ENCODE data around the gene S100P.

The S100P gene

DNA sequence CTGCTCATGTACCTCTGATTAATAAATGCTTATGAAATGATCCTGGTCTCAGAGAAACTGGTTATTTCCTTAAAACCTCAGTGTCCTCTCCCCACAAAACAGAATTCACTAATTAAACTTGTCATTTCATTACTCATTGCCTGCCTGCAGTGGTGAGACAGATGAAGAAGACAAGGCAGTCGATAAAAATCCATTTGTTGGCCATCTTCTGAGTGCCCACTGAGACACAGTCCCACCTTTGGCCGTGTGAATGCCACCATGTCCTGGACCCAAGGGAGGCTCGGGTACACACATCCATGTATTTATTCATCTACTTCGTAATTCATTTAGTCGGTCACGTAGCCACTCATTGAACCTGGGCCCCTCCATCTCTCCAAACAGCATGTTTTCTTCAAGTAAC is 3.5 kb downstream of the S100P start:
- no peak for DNase-seq (ENCODE audit: low read depth, low spot score)

DNA sequence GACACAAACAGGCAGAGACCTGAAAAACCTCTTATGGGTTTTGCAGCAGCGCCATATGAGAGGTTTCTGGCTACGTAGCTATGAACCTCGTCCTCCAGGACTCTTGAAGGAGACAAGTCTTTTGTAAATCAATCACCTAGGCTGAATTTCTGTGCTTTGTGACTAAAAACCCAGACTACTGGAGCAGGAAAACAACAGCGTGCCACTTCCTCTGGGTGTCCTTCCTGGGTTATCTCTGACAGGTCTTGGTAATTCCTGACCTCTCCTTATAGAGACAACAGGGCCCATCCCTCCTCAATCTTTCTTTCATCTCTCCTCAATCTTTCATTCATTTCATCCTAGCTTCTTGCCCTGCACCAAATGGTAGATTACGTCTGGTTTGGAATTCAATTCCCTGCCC is 5.7 kb downstream of the S100P start:
- DNase-seq (ENCODE audit: low read depth, low spot score) = no peak

DNA sequence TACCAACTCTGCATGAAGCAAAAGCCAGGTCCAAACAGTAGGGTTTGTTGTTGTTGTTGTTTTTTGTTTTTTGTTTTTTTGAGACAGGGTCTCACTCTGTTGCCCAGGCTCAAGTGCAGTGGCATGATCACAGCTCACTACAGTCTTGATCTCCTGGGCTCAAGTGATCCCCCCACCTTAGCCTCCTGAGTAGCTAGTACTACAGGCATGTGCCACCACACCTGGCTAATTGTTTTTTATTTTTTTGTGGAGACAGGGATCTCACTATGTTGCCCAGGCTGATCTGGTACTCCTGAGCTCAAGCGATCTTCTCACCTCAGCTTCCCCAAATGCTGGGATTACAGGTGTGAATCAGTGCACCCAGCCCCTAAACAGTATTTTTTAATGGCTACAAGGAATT is 6.2 kb downstream of the S100P start:
- no peak for DNase-seq (ENCODE audit: low read depth, low spot score)

DNA sequence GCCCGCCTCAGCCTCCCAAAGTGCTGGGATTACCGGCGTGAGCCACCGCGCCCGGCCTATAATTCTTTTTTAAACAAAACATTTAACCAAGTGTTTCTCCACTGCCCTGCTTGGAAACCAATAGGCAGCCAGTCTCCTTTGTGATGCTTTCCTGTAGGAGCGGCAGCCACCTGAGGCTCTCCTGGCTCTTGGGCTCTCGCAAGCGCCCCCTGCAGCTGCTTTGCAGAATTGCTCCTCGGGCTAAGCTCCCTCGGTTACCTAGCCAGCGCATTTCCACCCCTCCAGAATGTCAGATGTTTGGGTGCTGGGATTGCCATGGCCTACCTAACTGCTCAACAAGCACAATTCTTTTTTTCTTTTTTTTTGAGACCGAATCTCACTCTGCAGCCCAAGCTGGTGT is 7.7 kb downstream of the S100P start:
- DNase-seq (ENCODE audit: low read depth, low spot score) = no peak

DNA sequence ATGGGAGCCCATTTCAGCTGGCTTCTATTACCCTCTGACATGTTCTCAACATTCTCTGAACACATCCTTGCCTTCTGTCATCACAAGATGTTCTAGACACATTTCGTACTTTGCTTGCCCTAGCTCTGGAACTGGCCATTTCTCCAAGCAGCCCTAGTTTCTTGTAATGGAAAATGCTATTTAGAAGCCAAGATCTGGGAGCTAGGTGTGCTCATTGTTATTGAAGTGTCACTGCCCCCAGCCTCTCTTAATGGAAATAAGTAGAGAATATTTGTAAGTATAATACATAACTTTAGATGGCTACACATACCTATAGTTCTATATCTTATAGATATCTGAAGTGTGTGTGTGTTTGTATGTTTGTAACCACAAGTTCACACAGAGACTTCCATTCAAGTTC is 9.1 kb downstream of the S100P start:
- DNase-seq (ENCODE audit: low read depth, low spot score) = no peak

DNA sequence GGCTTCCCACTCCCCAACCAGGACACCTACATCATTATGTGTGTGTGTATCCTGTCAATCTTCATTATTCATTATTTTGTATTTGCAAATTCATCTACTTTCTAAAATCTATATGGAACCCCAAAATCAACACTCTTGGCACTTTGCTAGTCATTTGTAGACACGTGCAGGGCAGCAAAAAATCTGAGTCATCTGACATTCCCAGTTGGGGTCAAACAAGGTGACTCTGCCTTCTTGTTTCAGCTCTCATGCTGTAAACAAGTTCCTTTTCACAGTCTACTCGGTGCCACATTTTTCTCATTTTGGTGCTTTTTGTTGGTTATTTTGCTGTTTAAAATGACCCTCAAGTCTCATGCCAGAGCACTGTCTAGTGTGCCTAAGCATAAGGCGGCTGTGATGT is 10.1 kb downstream of the S100P start:
- DNase-seq (ENCODE audit: low read depth, low spot score) = no peak

DNA sequence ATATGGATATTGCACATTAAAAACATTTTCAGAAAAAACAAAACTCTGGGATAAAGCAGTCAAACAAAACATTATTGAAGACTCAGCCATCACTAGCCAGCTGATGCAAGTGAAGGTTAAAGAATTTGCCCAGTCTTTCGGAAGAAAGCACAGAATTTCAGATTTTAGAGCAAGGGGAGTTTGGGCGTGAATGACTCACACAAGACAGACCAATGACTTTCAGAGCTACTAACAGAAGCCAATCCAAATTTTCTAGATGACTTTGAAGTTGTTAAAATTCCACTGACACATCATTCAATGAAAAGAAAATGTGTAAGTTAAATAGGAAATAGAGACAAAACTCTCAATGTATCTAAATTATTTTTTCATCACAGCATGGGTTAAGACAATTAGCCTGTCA is 12.0 kb downstream of the S100P start:
- no peak for DNase-seq (ENCODE audit: low read depth, low spot score)

DNA sequence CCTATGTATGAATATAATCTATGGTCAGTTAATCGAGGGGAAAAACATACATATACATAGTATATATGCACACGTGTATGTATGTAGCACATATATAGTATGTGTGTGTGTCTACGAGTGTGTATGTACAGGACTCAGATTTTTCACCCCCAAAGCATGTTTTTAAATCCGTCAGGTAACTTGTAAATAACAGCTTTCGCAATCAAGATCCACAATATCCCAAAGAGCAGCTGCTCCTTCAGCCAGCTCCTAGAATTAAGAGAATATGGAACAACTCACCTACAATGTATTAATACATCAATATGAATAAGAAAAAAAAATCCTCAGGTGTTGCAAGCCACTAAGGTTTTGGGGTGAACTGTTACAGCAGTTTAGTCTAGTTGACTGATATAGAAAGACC is 12.5 kb downstream of the S100P start:
- DNase-seq (ENCODE audit: low read depth, low spot score) = no peak

DNA sequence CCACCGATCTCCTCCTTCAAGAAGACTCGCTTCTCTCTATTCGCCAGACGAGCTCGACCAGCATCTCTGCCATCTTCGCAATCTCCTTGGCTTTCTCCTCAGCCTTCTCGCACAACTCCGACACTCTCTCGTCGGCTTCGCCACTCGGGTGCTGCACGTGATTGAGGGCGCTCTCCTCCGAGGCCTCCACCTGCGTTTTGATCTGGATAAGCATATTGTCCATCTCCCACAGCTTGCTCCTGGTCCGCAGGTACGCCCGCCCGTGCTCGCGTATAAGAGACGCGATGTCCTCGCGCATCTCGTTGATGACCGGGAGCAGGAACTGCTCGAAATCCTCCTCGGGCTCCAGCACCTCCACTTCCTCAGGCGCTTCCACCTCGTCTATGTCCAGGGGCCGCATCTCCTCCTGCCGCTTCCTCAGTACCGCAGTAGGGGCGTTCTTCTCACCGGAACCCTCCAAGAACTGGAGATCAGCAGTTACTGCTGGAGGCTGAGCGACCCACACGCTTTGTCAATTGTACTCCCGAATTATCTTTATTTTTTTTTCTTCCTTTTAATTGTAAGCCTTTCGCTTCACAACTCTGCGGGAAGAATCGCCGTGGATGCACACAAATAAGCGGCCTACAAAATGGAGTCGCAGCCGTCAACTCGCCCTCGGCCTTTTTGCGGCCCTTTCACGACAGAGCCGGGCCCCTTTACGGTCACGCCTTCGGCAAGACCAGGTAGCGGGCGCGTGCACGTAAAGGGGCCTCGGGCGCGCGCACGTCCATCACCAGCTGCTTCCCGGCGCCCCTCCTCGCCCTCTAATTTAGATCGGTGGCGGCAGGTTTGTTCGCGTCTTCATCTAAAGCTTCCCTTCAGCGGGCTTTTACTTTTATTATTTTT is 15.8 kb downstream of the S100P start, which contains the start of gene MRFAP1L1:
Gene MRFAP1L1, minus strand, starts transcription at position 636 of the 885 bp plus-strand sequence. Its CDS starts 236 bp downstream, at position 400.
- DNase-seq (ENCODE audit: low read depth, low spot score) = peak; percentile 94

DNA sequence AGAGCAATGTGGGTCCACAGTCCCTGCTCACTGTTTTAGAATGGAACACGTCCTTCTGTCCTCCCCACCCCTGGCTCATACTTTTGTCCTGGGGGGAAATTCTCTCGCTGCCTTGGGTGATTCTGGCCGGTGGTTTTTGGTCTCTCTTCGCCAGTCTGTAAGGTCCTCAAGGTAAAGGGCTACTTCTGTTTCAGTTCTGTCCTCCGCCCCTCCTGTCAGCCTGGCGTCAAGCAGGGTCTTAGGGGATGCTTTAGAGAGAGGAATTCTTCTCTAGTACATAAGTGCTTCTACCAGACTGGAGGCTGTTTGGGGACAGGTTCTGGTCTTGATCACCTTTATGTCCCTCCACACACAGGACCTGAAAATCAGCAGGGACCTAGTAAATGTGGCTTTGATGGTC is 16.6 kb downstream of the S100P start:
- no peak for DNase-seq (ENCODE audit: low read depth, low spot score)

DNA sequence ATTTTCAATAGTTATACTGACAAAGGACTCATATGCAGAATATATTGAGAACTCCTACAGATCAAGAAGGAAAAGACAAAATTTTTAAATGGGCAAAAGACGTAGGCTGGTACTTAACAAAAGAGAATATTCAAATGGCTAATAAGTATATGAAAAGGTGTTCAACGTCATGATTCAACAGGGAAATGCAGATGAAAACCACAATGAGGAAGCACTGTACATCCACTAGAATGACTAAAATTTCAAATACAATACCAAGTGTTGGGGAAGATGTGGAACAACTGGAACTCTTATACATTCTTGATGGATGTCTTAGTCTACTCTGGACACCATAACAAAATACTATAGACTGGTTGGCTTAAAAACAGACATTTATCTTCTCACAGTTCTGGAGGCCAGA is 17.3 kb downstream of the S100P start:
- DNase-seq (ENCODE audit: low read depth, low spot score) = no peak

DNA sequence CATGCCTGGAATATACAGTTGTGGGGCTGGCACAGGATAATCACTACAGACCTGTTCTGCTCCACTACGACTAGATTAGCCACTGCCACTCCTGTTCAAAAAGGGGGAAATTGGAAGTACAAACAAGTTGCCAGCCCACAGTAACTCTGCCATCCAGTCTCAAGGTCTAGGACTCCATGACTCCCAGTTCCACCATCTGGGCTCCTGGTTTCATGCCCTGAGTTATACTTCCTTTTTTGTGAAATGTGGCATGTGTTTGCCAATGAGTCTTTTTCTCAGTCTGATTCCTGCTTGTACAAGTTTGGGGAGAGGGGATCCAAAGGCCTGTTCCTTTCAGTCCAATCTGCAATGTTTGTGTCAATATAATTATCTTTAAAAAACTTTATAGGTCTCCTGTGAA is 21.3 kb downstream of the S100P start:
- no peak for DNase-seq (ENCODE audit: low read depth, low spot score)

DNA sequence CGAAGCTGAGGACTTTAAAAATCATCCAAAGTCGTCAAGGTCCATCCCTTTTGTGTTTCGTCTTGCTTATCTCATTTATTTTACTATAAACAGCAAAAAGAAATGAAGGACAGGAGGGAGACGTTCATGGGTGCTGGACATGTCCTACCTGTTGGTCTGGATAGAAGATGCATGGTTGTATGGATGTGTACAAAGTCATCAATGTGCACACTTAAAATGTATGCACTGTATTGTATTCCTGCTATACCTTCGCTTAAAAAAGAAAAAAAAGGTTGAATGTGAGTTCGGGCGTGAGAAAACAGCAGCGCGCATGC is 22.0 kb downstream of the S100P start:
- no peak for DNase-seq (ENCODE audit: low read depth, low spot score)

DNA sequence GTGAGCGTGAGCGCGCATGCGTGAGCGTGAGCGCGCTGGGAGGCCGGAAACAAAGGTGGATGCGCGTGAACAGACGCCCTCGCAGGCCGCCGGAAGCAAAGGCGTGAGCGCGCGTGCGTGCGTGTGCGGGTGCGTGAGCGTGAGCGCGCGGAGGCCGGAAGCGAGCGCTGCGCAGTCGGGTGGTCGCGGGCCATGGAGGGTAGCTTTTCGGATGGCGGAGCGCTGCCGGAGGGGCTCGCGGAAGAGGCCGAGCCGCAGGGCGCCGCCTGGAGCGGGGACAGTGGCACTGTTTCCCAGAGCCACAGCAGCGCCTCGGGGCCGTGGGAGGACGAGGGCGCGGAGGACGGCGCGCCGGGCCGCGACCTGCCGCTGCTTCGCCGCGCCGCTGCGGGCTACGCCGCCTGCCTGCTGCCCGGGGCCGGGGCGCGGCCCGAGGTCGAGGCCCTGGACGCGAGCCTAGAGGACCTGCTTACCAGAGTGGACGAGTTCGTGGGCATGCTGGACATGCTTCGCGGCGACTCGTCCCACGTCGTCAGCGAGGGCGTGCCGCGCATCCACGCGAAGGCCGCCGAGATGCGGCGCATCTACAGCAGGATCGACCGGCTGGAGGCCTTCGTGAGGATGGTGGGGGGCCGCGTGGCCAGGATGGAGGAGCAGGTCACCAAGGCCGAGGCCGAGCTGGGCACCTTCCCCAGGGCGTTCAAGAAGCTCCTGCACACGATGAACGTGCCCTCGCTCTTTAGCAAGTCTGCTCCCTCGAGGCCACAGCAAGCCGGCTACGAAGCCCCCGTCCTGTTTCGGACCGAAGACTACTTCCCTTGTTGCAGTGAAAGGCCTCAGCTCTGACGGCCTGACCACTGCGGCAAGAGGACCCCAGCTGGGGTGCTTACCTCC is 22.6 kb downstream of the S100P start, which contains the start of gene BLOC1S4:
Gene BLOC1S4, plus strand, starts transcription at position 157 of the 894 bp plus-strand sequence. Its CDS starts 36 bp downstream, at position 193.
- DNase-seq (ENCODE audit: low read depth, low spot score) = peak; percentile 69

DNA sequence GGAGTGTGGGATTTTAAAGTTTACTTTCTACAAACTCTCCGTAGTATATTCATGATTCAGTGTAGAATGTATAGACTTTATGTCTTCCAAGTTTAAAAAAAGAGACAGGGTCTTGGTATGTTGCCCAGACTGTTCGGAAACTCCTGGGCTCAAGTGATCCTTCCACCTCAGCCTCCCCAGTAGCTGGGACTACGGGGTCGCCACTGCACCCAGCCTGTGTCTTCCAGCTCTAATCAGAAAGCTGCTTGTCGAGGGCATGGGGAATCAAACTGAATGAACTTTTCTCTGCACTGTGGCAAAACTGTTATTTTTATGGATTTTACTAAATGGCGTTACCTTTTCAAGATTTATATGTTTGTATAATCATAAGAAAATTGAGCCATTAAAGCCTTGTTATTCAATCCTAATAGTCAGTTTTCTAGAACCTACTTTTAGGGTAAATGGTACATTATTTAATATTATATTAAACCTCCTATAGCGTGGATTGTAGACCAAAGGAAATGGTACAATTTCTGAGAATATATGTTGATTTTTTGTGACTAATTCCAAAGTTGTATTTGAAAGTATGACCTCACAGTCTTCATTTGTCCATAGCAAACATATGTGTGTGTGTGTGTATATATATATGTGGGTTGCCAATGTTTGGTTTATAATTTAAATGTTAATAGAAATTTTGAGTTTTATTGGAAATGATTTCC is 23.4 kb downstream of the S100P start:
- DNase-seq (ENCODE audit: low read depth, low spot score) = no peak

DNA sequence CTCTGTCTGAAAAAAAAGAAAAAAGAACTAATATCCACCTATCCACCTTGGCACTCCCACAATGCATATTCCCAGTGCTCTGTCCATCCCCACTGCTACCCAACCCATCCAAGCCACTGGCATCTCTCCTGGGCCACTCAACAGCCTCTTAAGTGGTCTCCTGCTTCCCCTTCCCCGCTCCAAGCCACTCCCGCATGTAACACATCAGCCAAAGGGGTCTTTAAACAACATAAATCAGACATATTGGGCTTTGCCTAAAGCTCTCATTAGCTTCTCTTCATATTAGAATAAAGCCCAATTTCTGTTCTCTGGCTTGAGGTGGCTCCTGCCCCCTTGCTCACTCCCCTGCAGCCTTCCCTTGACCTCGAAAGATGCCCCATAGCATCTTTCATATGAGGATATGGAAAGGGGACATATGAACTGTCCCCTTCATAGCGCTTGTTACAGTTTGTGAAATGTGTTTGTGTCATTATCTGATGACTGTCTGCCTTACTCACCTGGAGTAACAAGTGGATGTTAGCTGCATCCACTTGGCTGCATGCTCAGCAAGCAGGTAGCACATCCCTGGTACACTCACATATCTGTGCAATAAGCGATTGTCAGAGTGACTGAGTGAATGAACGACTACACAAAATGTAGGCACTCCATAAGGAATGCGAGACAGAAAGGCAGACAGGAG is 25.4 kb downstream of the S100P start:
- no peak for DNase-seq (ENCODE audit: low read depth, low spot score)

DNA sequence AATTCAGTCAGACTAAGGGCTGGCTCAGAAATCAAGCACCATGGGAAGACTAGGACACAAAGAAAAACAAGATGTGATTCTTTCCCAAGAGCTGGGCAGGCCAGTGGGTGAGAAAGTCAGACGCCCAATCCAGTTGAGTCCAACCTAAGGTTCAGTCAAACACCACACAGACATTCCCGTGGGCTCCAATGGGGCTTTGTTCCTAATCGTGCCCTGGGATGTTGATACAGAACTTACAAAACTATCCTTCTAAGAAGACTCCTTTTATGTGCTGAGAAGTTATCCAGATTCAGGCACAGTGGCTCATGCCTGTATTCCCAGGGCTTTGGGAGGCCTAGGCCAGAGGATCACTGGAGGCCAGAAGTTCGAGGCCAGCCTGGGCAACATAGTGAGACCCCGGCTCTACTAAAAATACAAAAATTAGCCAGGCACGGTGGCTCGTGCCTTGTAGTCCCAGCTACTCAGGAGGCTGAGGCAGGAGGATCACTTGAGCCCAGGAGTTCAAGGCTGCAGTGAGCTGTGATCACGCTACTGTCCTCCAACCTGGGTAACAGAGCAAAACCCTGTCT is 26.0 kb downstream of the S100P start:
- no peak for DNase-seq (ENCODE audit: low read depth, low spot score)

DNA sequence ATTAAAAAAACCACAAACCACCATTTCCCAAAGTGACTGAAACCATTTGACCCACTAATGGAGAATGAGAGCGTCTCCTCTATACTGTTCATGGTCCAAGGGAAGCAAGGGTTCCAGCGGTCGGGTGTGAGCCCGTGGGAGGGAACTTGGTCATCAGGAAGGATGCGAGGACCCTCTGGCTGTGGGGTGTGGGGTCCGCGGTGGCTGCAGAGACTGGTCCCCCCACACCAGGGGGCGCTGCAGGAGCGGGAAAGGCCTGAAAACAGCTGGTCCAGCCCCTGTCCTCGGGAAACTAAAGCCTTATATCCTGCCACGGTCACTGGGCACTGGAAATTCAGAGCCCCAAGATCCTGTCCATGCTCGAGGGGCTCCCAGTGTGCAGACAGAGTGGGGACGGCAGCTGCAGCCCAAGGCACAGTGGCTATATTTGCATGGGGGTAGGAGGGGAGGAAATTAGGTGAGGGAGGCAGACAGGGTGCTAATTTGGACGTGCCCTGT is 26.6 kb downstream of the S100P start:
- no peak for DNase-seq (ENCODE audit: low read depth, low spot score)

DNA sequence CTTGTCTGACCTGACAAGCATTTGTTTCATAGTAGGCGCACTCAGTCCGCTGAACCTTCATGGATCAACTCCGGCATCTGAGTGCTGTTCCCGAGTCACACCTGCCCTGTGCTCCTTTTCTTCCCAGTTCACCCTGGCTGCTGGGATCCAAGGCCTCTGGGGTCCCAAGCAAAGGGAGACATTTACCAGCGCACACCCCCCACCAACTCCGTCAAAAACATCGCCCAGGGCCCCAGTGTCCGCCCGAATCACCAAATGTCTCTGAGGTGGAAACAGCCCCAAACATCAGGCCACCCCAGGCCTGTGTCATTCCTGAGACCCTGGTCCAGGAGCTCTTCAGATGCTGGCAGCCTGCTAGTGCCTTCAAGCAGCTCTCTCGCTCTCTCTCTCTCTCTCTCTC is 27.4 kb downstream of the S100P start:
- DNase-seq (ENCODE audit: low read depth, low spot score) = no peak

DNA sequence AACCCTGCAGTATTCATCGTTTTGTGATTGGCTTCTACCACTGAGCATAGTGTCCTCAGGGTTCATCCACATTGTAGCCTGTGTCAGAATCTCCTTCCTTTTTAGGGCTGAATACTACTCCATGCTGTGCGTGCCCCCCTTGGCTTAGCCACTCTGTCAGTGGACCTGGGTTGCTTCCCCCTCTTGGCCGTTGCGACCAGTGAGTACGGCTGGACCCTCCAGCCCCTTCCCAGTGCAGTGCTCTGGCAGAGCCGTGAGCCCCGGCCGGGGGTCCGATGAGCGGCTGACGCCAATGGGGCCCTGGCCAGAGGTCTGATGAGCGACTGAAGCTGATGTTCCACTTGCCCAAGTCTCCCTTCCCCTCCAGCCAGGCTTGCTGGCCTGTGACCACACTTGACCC is 29.2 kb downstream of the S100P start:
- DNase-seq (ENCODE audit: low read depth, low spot score) = no peak

DNA sequence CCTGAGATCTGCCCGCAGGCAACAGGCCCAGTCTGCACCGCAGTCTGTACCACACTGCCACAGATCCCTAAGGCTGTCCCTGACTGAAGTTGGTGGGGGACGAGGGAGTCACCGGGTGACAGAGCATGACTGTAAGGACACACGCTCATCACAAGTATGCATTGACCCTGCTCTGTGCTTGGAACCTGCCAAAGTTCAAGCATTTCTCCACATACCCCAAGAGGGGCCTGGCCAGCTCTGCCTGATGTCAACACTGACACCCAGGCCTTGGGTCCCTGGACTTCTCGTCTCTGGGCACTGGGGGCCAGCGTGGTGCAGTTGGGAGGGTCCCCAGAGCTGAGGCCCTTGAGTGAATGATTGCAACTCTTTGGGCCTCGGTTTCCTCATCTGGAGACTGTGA is 30.2 kb downstream of the S100P start:
- no peak for DNase-seq (ENCODE audit: low read depth, low spot score)

Data from smooth muscle cell of the brain vasculature (primary cell).